H1 (cell line): ENCODE measurements around the gene FRMD4A. TPM values are rescaled to one million over a fixed set of nuclear protein-coding genes. Genes with fewer than 3 reads are reported as not detected.

Experiments used
- CTCF ChIA-PET: fragments of 300-600 bp; sonication (Branson Sonifier 250); formaldehyde crosslinking; loops from one replicate; lab custom pipeline; 2021; ENCODE audit not compliant: partially characterized antibody; lab: Charles Lee
- POLR2A ChIA-PET: fragments of 300-600 bp; sonication (Branson Sonifier 250); formaldehyde crosslinking; loops from one replicate; lab custom pipeline; 2021; ENCODE audit warnings: inconsistent platforms; ENCODE audit not compliant: partially characterized antibody; lab: Charles Lee
- DNase-seq, 2 experiments: peaks; one replicate each; pipeline versions ENCODE4 v3.0.0 to v3.0.0-alpha.2; 2010 to 2022; ENCODE audit warnings: low spot score in 2 of 2, low read depth in 1 of 2, mixed read lengths in 1 of 2
- FAIRE-seq: peaks from 2 replicates; lab custom pipeline; 2011; peaks lifted over from hg19 to GRCh38; lab: Jason Lieb, UNC
- H2AFZ ChIP-seq: 2 replicates; pipeline ENCODE4 v1.8.1; 2012; ENCODE audit warnings: low read length, inconsistent platforms
- H2AK5ac ChIP-seq: 2 replicates; pipeline ENCODE4 v1.6.1; 2013; ENCODE audit warnings: low read depth, low read length
- H2BK120ac ChIP-seq: replicated peaks from 2 replicates; pipeline ENCODE3; 2013; ENCODE audit warnings: low read depth, low read length, inconsistent platforms
- H2BK12ac ChIP-seq: 2 replicates; pipeline ENCODE4 v1.6.1; 2013; ENCODE audit warnings: low read depth, low read length
- H2BK15ac ChIP-seq: 2 replicates; pipeline ENCODE4 v1.6.1; 2013; ENCODE audit warnings: low read length
- H2BK20ac ChIP-seq: 2 replicates; pipeline ENCODE4 v1.6.1; 2013; ENCODE audit warnings: low read length
- H2BK5ac ChIP-seq: 2 replicates; pipeline ENCODE4 v1.6.1; 2013; ENCODE audit warnings: low read depth, low read length
- H3K14ac ChIP-seq: 2 replicates; pipeline ENCODE4 v1.6.1; 2013; ENCODE audit warnings: inconsistent platforms; ENCODE audit not compliant: insufficient read length
- H3K18ac ChIP-seq: 2 replicates; pipeline ENCODE4 v1.6.1; 2013; ENCODE audit warnings: low read length; ENCODE audit errors: extremely low read depth
- H3K23ac ChIP-seq: 2 replicates; pipeline ENCODE4 v1.6.1; 2013; ENCODE audit warnings: inconsistent platforms; ENCODE audit not compliant: insufficient read length
- H3K23me2 ChIP-seq: 2 replicates; pipeline ENCODE4 v1.6.1; 2013; ENCODE audit warnings: low read depth, low read length
- H3K27ac ChIP-seq: 2 replicates; pipeline ENCODE4 v1.6.1; 2011; ENCODE audit warnings: low read depth, low read length, inconsistent platforms
- H3K27me3 ChIP-seq, 4 experiments: replicated peaks in 1 of 4; 1 replicate in 1 of 4; 2 replicates in 3 of 4; pipeline versions ENCODE4 v1.6.1 to v1.8.1; 2011 to 2013; ENCODE audit warnings: low read length in 3 of 4, mild to moderate bottlenecking in 3 of 4, inconsistent platforms in 2 of 4, mixed read lengths in 2 of 4, moderate library complexity in 1 of 4; ENCODE audit not compliant: control insufficient read depth in 3 of 4, insufficient read depth in 3 of 4; ENCODE audit errors: extremely low read depth in 1 of 4
- H3K36me3 ChIP-seq, 4 experiments: 2 replicates each; pipeline versions ENCODE4 v1.6.1 to v1.8.1; 2011 to 2013; ENCODE audit warnings: mild to moderate bottlenecking in 4 of 4, low read length in 3 of 4, moderate library complexity in 2 of 4, control low read depth in 1 of 4, inconsistent platforms in 1 of 4; ENCODE audit not compliant: insufficient read depth in 4 of 4, control insufficient read depth in 2 of 4
- H3K4ac ChIP-seq: replicated peaks from 2 replicates; pipeline ENCODE3; 2013; ENCODE audit warnings: low read length, low read depth, mixed read lengths, inconsistent platforms; ENCODE audit not compliant: insufficient read length
- H3K4me1 ChIP-seq, 4 experiments: replicated peaks in 1 of 4; 1 replicate in 1 of 4; 2 replicates in 3 of 4; pipeline versions ENCODE4 v1.6.1 to v1.8.1; 2011 to 2013; ENCODE audit warnings: low read length in 3 of 4, inconsistent platforms in 2 of 4, mixed read lengths in 1 of 4; ENCODE audit not compliant: insufficient read depth in 4 of 4, control insufficient read depth in 3 of 4
- H3K4me2 ChIP-seq, 2 experiments: 2 replicates each; pipeline versions ENCODE4 v1.6.1 to v1.8.1; 2011 to 2013; ENCODE audit warnings: low read depth in 2 of 2, low read length in 2 of 2, control low read depth in 1 of 2, inconsistent platforms in 1 of 2, mild to moderate bottlenecking in 1 of 2; ENCODE audit not compliant: insufficient read depth in 1 of 2
- H3K4me3 ChIP-seq, 4 experiments: fragments of 200-600, 300-600 bp in 1 of 4; sonication (generic), shearing (Covaris generic), sonication (Bioruptor Twin) in 1 of 4; 2 replicates each; pipeline versions ENCODE4 v1.5.1 to v1.8.1; 2011 to 2016; ENCODE audit warnings: low read length in 4 of 4, low read depth in 3 of 4, control low read depth in 2 of 4, inconsistent platforms in 2 of 4, mild to moderate bottlenecking in 2 of 4, mixed read lengths in 1 of 4, moderate library complexity in 1 of 4; ENCODE audit not compliant: insufficient read depth in 2 of 4; ENCODE audit errors: extremely low read depth in 1 of 4
- H3K56ac ChIP-seq: replicated peaks from 2 replicates; pipeline ENCODE3; 2013; ENCODE audit warnings: low read depth, mild to moderate bottlenecking, mixed read lengths, low read length, inconsistent platforms; ENCODE audit not compliant: insufficient read length
- H3K79me1 ChIP-seq: 2 replicates; pipeline ENCODE4 v1.6.1; 2013; ENCODE audit warnings: low read depth, low read length, control low read depth
- H3K79me2 ChIP-seq, 2 experiments: 2 replicates each; pipeline versions ENCODE4 v1.6.1 to v1.8.1; 2012 to 2013; ENCODE audit warnings: low read length in 2 of 2, mild to moderate bottlenecking in 2 of 2, inconsistent platforms in 1 of 2; ENCODE audit not compliant: insufficient read depth in 2 of 2, control insufficient read depth in 1 of 2
- H3K9ac ChIP-seq, 4 experiments: replicated peaks in 1 of 4; 1 replicate in 1 of 4; 2 replicates in 3 of 4; pipeline versions ENCODE4 v1.6.1 to v1.8.1; 2011 to 2013; ENCODE audit warnings: low read depth in 3 of 4, low read length in 3 of 4, control low read depth in 2 of 4, mild to moderate bottlenecking in 2 of 4, moderate library complexity in 2 of 4, inconsistent platforms in 1 of 4; ENCODE audit errors: extremely low read depth in 1 of 4
- H3K9me3 ChIP-seq, 2 experiments: 2 replicates each; pipeline versions ENCODE4 v1.6.1 to v1.8.1; 2012 to 2013; ENCODE audit warnings: mild to moderate bottlenecking in 2 of 2, moderate library complexity in 2 of 2, control low read depth in 1 of 2, inconsistent platforms in 1 of 2, low read depth in 1 of 2, low read length in 1 of 2, mixed read lengths in 1 of 2; ENCODE audit not compliant: insufficient read depth in 2 of 2
- H4K20me1 ChIP-seq, 2 experiments: replicated peaks in 1 of 2; 2 replicates each; pipeline versions ENCODE3 to v1.8.1; 2011 to 2013; ENCODE audit warnings: inconsistent platforms in 2 of 2, low read length in 2 of 2, mild to moderate bottlenecking in 1 of 2; ENCODE audit not compliant: insufficient read depth in 2 of 2, control insufficient read depth in 1 of 2
- H4K5ac ChIP-seq: 2 replicates; pipeline ENCODE4 v1.6.1; 2013; ENCODE audit warnings: low read length, low read depth, mixed read lengths, inconsistent platforms; ENCODE audit not compliant: insufficient read length
- H4K8ac ChIP-seq: 2 replicates; pipeline ENCODE4 v1.8.0; 2013; ENCODE audit warnings: mild to moderate bottlenecking, moderate library complexity, low read length, inconsistent platforms; ENCODE audit not compliant: insufficient read depth; ENCODE audit errors: extremely low read depth
- H4K91ac ChIP-seq: replicated peaks from 2 replicates; pipeline ENCODE3; 2013; ENCODE audit warnings: low read length, mixed read lengths, inconsistent platforms; ENCODE audit not compliant: insufficient read length
- ATF3 ChIP-seq: IDR thresholded peaks from 2 replicates; pipeline ENCODE4 v1.6.1; 2011; ENCODE audit warnings: low read depth, mild to moderate bottlenecking, low read length; ENCODE audit not compliant: insufficient read depth
- CBX5 ChIP-seq: fragments of 300-800, 300-1000 bp; sonication (generic); IDR thresholded peaks from 2 replicates; pipeline ENCODE4 v1.7.1; 2016; ENCODE audit warnings: antibody characterized with exemption, low read length, low read depth
- CHD2 ChIP-seq: IDR thresholded peaks from 2 replicates; pipeline ENCODE4 v1.6.1; 2012; ENCODE audit warnings: low read length, improper control_type of control experiment
- EGR1 ChIP-seq: IDR thresholded peaks from 2 replicates; pipeline ENCODE4 v1.6.1; 2011; ENCODE audit warnings: low read depth, low read length, borderline replicate concordance
- FOSL1 ChIP-seq: IDR thresholded peaks from 2 replicates; pipeline ENCODE4 v1.6.1; 2011; ENCODE audit warnings: mild to moderate bottlenecking, low read depth, low read length, moderate library complexity; ENCODE audit not compliant: insufficient read depth
- GABPA ChIP-seq: IDR thresholded peaks from 2 replicates; pipeline ENCODE4 v1.6.1; 2011; ENCODE audit warnings: mild to moderate bottlenecking, low read length, moderate library complexity, borderline replicate concordance; ENCODE audit not compliant: insufficient read depth
- GTF2F1 ChIP-seq: IDR thresholded peaks from 2 replicates; pipeline ENCODE4 v1.6.1; 2012; ENCODE audit warnings: low read depth, low read length, improper control_type of control experiment, borderline replicate concordance
- JUN ChIP-seq: IDR thresholded peaks from 2 replicates; pipeline ENCODE4 v1.6.1; 2011; ENCODE audit warnings: low read depth, mild to moderate bottlenecking, improper control_type of control experiment, low read length
- RBBP5 ChIP-seq: IDR thresholded peaks from 2 replicates; pipeline ENCODE4 v1.7.1; 2012; ENCODE audit warnings: low read depth, mild to moderate bottlenecking, inconsistent platforms, low read length, moderate library complexity, borderline replicate concordance
- RFX5 ChIP-seq: IDR thresholded peaks from 2 replicates; pipeline ENCODE4 v1.6.1; 2011; ENCODE audit warnings: low read depth, low read length, improper control_type of control experiment, borderline replicate concordance
- SIRT6 ChIP-seq: IDR thresholded peaks from one replicate; pipeline ENCODE4 v1.7.1; 2012; ENCODE audit warnings: low read length, inconsistent platforms
- SP1 ChIP-seq: IDR thresholded peaks from 2 replicates; pipeline ENCODE4 v1.6.1; 2011; ENCODE audit warnings: low read depth, low read length
- WGBS, 2 experiments: shearing (Covaris generic) in 1 of 2; methylation state at CpG; one replicate each; pipeline versions ENCODE4 v1.1.6 to v1.1.7; 2013 to 2015; ENCODE audit warnings: low lambda C conversion rate in 2 of 2, mixed read lengths in 2 of 2, inconsistent platforms in 1 of 2, low coverage in 1 of 2, missing lambda C conversion rate in 1 of 2; ENCODE audit not compliant: insufficient replicate concordance in 2 of 2, insufficient coverage in 1 of 2, insufficient read length in 1 of 2; ENCODE audit errors: extremely low coverage in 1 of 2, missing lambda C conversion rate in 1 of 2; 5-methylcytosine and 5-hydroxymethylcytosine counted together
- polyA plus RNA-seq, 7 experiments: library from polyadenylated mRNA; depleted of rRNA in 3 of 7; stranded (reverse) in 5 of 7; unstranded in 2 of 7; fragments of >200 nt in 5 of 7; fragments of 200-250 nt in 2 of 7; gene quantifications; 1 replicate in 5 of 7; 2 replicates in 1 of 7; 4 replicates in 1 of 7; pipeline versions ENCODE4 v1.2.1 to v1.2.3, GENCODE V29; 2011 to 2013; ENCODE audit warnings: missing spikeins in 2 of 7, mixed read lengths in 2 of 7
- total RNA-seq: library from RNA; stranded (reverse); fragmentation: NEBNext Ultra II Directional; extraction: Animal tissue kit (Norgen Biotek cat#: 25700); gene quantifications from 2 replicates; pipeline ENCODE4 v1.2.1, GENCODE V29; 2021

The FRMD4A gene
- total and polyA plus RNA-seq, 2 of the 8 experiments (the other 6 are each of a cell fraction or from before 2014, with no cell fraction given): 38.6 to 39.6 TPM

GRCh38 chr10:14008740-14009080, 322.0 kb downstream of the FRMD4A start:
- H3K23me2 ChIP-seq: no peaks in the 10 kb centered on the region
- WGBS, 2 experiments: 94% methylated on average over 9 of the region's 9 CpGs; no CpG with 5 or more reads in 1 of the 2 experiments
- ChIA-PET POLR2A (no interaction called here), CTCF (interaction anchor here (0.8 kb wide), 1 partner anchor 109 kb away, joined by 5 read pairs; no protein-coding TSS in a partner anchor)
- no peaks in the 10 kb centered on the region for H3K79me1 ChIP-seq
- H3K9ac ChIP-seq: no peak overlapping the region
- no peak for FAIRE-seq
- H2AK5ac ChIP-seq: no peak overlapping the region
- H3K36me3 ChIP-seq: no peaks in the 10 kb centered on the region
- no peak overlapping the region for H3K27ac ChIP-seq
- H4K8ac ChIP-seq: no peak overlapping the region
- H3K9me3 ChIP-seq: no peaks in the 10 kb centered on the region
- no peak overlapping the region for H3K4ac ChIP-seq
- H2BK120ac ChIP-seq: no peak overlapping the region
- no peak overlapping the region for H3K23ac ChIP-seq
- H3K56ac ChIP-seq: no peak overlapping the region
- no peak overlapping the region for H3K14ac ChIP-seq
- no peaks in the 10 kb centered on the region for H3K79me2 ChIP-seq
- H3K18ac ChIP-seq: no peak overlapping the region
- H4K91ac ChIP-seq: no peak overlapping the region
- no peak overlapping the region for H3K4me3 ChIP-seq
- H3K27me3 ChIP-seq: no peaks in the 10 kb centered on the region
- TF ChIP-seq EGR1 (no peak), RBBP5 (no peak), GTF2F1 (no peak), ATF3 (no peak), SP1 (no peak), SIRT6 (no peak), CBX5 (no peak), JUN (no peak), FOSL1 (no peak), CHD2 (no peak), GABPA (no peak), RFX5 (no peak)
- no peak overlapping the region for H3K4me2 ChIP-seq
- no peak overlapping the region for H2BK15ac ChIP-seq
- DNase-seq: no peak
- no peak overlapping the region for H2BK5ac ChIP-seq
- peaks cover 6 to 12% (median 11%) of the 10 kb centered on the region in 4 experiments; a peak in 6 of 7 replicates for H3K4me1 ChIP-seq
- no peak overlapping the region for H2BK20ac ChIP-seq
- no peak overlapping the region for H2BK12ac ChIP-seq
- no peaks in the 10 kb centered on the region for H4K20me1 ChIP-seq
- no peak overlapping the region for H4K5ac ChIP-seq
- no peak overlapping the region for H2AFZ ChIP-seq
